Epithelial cell of prostate (primary cell): Measurements from ENCODE around the gene GLRX3.

Source experiments
- DNase-seq: peaks from one replicate; pipeline ENCODE4 v3.0.0-alpha.2; 2011; ENCODE audit warnings: low read depth, low spot score
- H3K27ac ChIP-seq: fragments of 450-650 bp; 2 replicates; pipeline ENCODE4 v1.5.1; 2017; ENCODE audit warnings: mild to moderate bottlenecking

GLRX3 gene

GRCh38 chr10:130202984-130203621, 66.9 kb downstream of the GLRX3 start:
- no peak for DNase-seq
- no peak overlapping the region for H3K27ac ChIP-seq

GRCh38 chr10:130203626-130204025, 67.4 kb downstream of the GLRX3 start:
- H3K27ac ChIP-seq, result no peak overlapping the region
- DNase-seq, result no peak

GRCh38 chr10:130206216-130206737, 70.1 kb downstream of the GLRX3 start:
- no peak overlapping the region for H3K27ac ChIP-seq
- no peak for DNase-seq

- no peak overlapping the region for H3K27ac ChIP-seq
- no peak for DNase-seq
Observed at GRCh38 chr10:130207205-130207604, 71.0 kb downstream of the GLRX3 start.

GRCh38 chr10:130208807-130209206, 72.6 kb downstream of the GLRX3 start:
- DNase-seq, result no peak
- H3K27ac ChIP-seq, result no peak overlapping the region

- no peak overlapping the region for H3K27ac ChIP-seq
- no peak for DNase-seq
Observed at GRCh38 chr10:130212746-130213145, 76.6 kb downstream of the GLRX3 start.

- DNase-seq, result no peak
- no peak overlapping the region for H3K27ac ChIP-seq
Observed at GRCh38 chr10:130213286-130214080, 77.3 kb downstream of the GLRX3 start.

- no peak overlapping the region for H3K27ac ChIP-seq
Observed at GRCh38 chr10:130214431-130214830, 78.2 kb downstream of the GLRX3 start.

GRCh38 chr10:130215151-130215930, 79.2 kb downstream of the GLRX3 start:
- no peak overlapping the region for H3K27ac ChIP-seq
- DNase-seq, result no peak

More at GRCh38 chr10:130214431-130214830, 78.2 kb downstream of the GLRX3 start:
- no peak for DNase-seq

GRCh38 chr10:130215931-130216231, 79.7 kb downstream of the GLRX3 start:
- H3K27ac ChIP-seq, result no peak overlapping the region
- DNase-seq, result no peak

GRCh38 chr10:130218181-130218641, 82.0 kb downstream of the GLRX3 start:
- no peak overlapping the region for H3K27ac ChIP-seq
- no peak for DNase-seq

- no peak overlapping the region for H3K27ac ChIP-seq
- no peak for DNase-seq
Observed at GRCh38 chr10:130218936-130219335, 82.7 kb downstream of the GLRX3 start.

GRCh38 chr10:130220251-130221185, 84.3 kb downstream of the GLRX3 start:
- H3K27ac ChIP-seq, result no peak overlapping the region
- DNase-seq, result no peak

- DNase-seq, result no peak
- H3K27ac ChIP-seq, result no peak overlapping the region
Observed at GRCh38 chr10:130221456-130222375, 85.5 kb downstream of the GLRX3 start.

GRCh38 chr10:130222381-130222780, 86.2 kb downstream of the GLRX3 start:
- DNase-seq, result no peak
- no peak overlapping the region for H3K27ac ChIP-seq

GRCh38 chr10:130224228-130224627, 88.0 kb downstream of the GLRX3 start:
- H3K27ac ChIP-seq, result no peak overlapping the region
- DNase-seq, result no peak

- no peak overlapping the region for H3K27ac ChIP-seq
- DNase-seq, result no peak
Observed at GRCh38 chr10:130226012-130226411, 89.8 kb downstream of the GLRX3 start.

- no peak overlapping the region for H3K27ac ChIP-seq
- no peak for DNase-seq
Observed at GRCh38 chr10:130227883-130228282, 91.7 kb downstream of the GLRX3 start.
